PC-3 (cell line): ENCODE results near the gene NUP210L. TPM values are rescaled to one million over a fixed set of nuclear protein-coding genes. Genes with fewer than 3 reads are reported as not detected.
A peak's percentile ranks its signal among the peaks of the same experiment; 100 is the strongest.

Experiments used
- ATAC-seq: fragments of 200-7000 bp; cut with Tn5 transposase; 2 replicates; pipeline ENCODE4 v1.9.1; 2020; ENCODE audit warnings: mild to moderate bottlenecking, moderate library complexity
- BruUV-seq: library from RNA; stranded (reverse); fragments of 400-500 nt; replicated peaks from 2 replicates; lab custom pipeline; 2021; lab: Mats Ljungman, UMichigan
- CTCF ChIA-PET: fragments of 300-600 bp; sonication (Branson Sonifier 250); formaldehyde crosslinking; loops from one replicate; lab custom pipeline; 2022; ENCODE audit warnings: antibody characterized with exemption; lab: Charles Lee
- POLR2A ChIA-PET: fragments of 300-600 bp; sonication (Branson Sonifier 250); formaldehyde crosslinking; loops from one replicate; lab custom pipeline; 2022; ENCODE audit warnings: antibody characterized with exemption; ENCODE audit not compliant: unreplicated experiment; lab: Charles Lee
- DNase-seq: peaks from one replicate; pipeline ENCODE4 v3.0.0-alpha.2; 2015
- H2AFZ ChIP-seq: fragments of 300-600 bp; sonication (generic); 2 replicates; pipeline ENCODE4 v1.6.0; 2016; ENCODE audit warnings: antibody characterized with exemption, low read length
- H3F3A ChIP-seq: fragments of 300-600 bp; sonication (generic); one replicate; pipeline ENCODE4 v1.6.0; 2017; ENCODE audit warnings: antibody characterized with exemption, low read length, control low read depth, mild to moderate bottlenecking; ENCODE audit not compliant: unreplicated experiment
- H3K27ac ChIP-seq: fragments of 300-600 bp; sonication (generic); 2 replicates; pipeline ENCODE4 v1.5.1; 2016; ENCODE audit warnings: mild to moderate bottlenecking, low read length
- H3K27me3 ChIP-seq: fragments of 300-600 bp; sonication (generic); 2 replicates; pipeline ENCODE4 v1.6.1; 2016; ENCODE audit warnings: low read length, mixed read lengths
- H3K36me3 ChIP-seq: fragments of 300-600 bp; sonication (generic); 2 replicates; pipeline ENCODE4 v1.6.1; 2016; ENCODE audit warnings: low read depth, mixed run types, low read length, mixed read lengths
- H3K4me1 ChIP-seq: fragments of 300-600 bp; sonication (generic); 2 replicates; pipeline ENCODE4 v1.5.1; 2016; ENCODE audit warnings: low read length; ENCODE audit not compliant: insufficient read depth
- H3K4me2 ChIP-seq: fragments of 300-600 bp; sonication (generic); 2 replicates; pipeline ENCODE4 v1.6.0; 2016; ENCODE audit warnings: low read length
- H3K4me3 ChIP-seq: fragments of 300-600 bp; sonication (generic); 2 replicates; pipeline ENCODE4 v1.5.1; 2016; ENCODE audit warnings: mild to moderate bottlenecking, low read length, mixed read lengths
- H3K79me2 ChIP-seq: fragments of 300-600 bp; sonication (generic); 2 replicates; pipeline ENCODE4 v1.6.1; 2017; ENCODE audit warnings: low read length, mixed read lengths
- H3K9ac ChIP-seq: fragments of 300-600 bp; sonication (generic); 2 replicates; pipeline ENCODE4 v1.6.0; 2016; ENCODE audit warnings: mild to moderate bottlenecking, low read length
- H3K9me2 ChIP-seq: fragments of 300-600 bp; sonication (generic); replicated peaks from 2 replicates; pipeline ENCODE4 v1.6.1; 2016; ENCODE audit warnings: mixed run types, low read length, mixed read lengths
- H3K9me3 ChIP-seq: fragments of 300-600 bp; sonication (generic); 2 replicates; pipeline ENCODE4 v1.6.1; 2016; ENCODE audit warnings: low read length, mixed read lengths
- H4K20me1 ChIP-seq: fragments of 300-600 bp; sonication (generic); 2 replicates; pipeline ENCODE4 v1.6.1; 2016; ENCODE audit warnings: low read length, mixed read lengths
- EZH2 ChIP-seq: fragments of 300-600 bp; sonication (generic); IDR thresholded peaks from one replicate; pipeline ENCODE4 v1.6.1; 2017; ENCODE audit warnings: antibody characterized with exemption, mild to moderate bottlenecking, low read length; ENCODE audit not compliant: unreplicated experiment
- EZH2phosphoT487 ChIP-seq: fragments of 300-600 bp; sonication (generic); IDR thresholded peaks from 2 replicates; pipeline ENCODE4 v1.6.1; 2018; ENCODE audit warnings: mild to moderate bottlenecking, antibody characterized with exemption, low read length, borderline replicate concordance
- intact Hi-C: fragments of 100-400 bp; cut with micrococcal nuclease; formaldehyde crosslinking; loops from 2 replicates; pipeline ENCODE4 v1.9.0; 2023
- total RNA-seq: library from RNA; depleted of rRNA; stranded (reverse); fragments of >200 nt; gene quantifications from 2 replicates; pipeline ENCODE4 v1.2.3, GENCODE V29; 2014
- TF ChIP-seq, protein P1 (sequence below): fragments of 300-600 bp; sonication (generic); conservative IDR thresholded peaks from 2 replicates; pipeline ENCODE4 v1.5.1; 2017; ENCODE audit warnings: antibody characterized with exemption, low read depth, mild to moderate bottlenecking, low read length

NUP210L gene
- total RNA-seq, 1 experiment from 2014 or later: 0.04 TPM

DNA sequence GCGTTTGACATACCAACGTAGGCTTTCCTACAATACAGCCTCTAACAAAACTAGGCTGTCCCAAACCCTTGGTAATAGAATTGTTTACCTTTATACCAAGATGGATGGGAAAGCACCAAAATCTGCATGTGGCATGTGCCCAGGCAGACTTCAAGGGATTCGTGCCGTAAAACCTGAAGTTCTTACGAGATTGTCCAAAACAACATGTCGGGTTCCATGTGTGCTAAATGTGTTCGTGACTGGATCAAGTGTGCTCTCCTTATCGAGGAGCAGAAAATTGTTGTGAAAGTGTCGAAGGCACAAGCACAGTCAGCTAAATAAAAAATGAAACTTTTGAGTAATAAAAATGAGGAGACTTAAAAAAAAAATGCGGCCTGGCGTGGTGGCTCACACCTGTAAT, 159.2 kb downstream of the NUP210L start:
- H3K9ac ChIP-seq: no peak overlapping the region
- H3K4me2 ChIP-seq: no peak overlapping the region
- no peak overlapping the region for H3K4me3 ChIP-seq
- no peak for TF ChIP-seq EZH2
- no peak for TF ChIP-seq EZH2phosphoT487
- TF ChIP-seq, protein P1, sequence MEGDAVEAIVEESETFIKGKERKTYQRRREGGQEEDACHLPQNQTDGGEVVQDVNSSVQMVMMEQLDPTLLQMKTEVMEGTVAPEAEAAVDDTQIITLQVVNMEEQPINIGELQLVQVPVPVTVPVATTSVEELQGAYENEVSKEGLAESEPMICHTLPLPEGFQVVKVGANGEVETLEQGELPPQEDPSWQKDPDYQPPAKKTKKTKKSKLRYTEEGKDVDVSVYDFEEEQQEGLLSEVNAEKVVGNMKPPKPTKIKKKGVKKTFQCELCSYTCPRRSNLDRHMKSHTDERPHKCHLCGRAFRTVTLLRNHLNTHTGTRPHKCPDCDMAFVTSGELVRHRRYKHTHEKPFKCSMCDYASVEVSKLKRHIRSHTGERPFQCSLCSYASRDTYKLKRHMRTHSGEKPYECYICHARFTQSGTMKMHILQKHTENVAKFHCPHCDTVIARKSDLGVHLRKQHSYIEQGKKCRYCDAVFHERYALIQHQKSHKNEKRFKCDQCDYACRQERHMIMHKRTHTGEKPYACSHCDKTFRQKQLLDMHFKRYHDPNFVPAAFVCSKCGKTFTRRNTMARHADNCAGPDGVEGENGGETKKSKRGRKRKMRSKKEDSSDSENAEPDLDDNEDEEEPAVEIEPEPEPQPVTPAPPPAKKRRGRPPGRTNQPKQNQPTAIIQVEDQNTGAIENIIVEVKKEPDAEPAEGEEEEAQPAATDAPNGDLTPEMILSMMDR: no peak
- intact Hi-C loops: no loop called here
- peaks cover 14% of the 10 kb centered on the region for H3F3A ChIP-seq
- ATAC-seq (no peak), DNase-seq (no peak)
- H3K4me1 ChIP-seq: peaks cover 14% of the 10 kb centered on the region
- H4K20me1 ChIP-seq: peaks cover 17% of the 10 kb centered on the region
- CTCF ChIA-PET: no interaction called here
- no peak overlapping the region for H2AFZ ChIP-seq
- peaks cover 23% of the 10 kb centered on the region for H3K79me2 ChIP-seq
- H3K36me3 ChIP-seq: peaks cover 27% of the 10 kb centered on the region
- H3K27me3 ChIP-seq: no peaks in the 10 kb centered on the region
- POLR2A ChIA-PET: no interaction called here
- H3K27ac ChIP-seq: no peak overlapping the region
- no peaks in the 10 kb centered on the region for H3K9me3 ChIP-seq
- no TSS peak for BruUV-seq
- H3K9me2 ChIP-seq: no peaks in the 10 kb centered on the region

DNA sequence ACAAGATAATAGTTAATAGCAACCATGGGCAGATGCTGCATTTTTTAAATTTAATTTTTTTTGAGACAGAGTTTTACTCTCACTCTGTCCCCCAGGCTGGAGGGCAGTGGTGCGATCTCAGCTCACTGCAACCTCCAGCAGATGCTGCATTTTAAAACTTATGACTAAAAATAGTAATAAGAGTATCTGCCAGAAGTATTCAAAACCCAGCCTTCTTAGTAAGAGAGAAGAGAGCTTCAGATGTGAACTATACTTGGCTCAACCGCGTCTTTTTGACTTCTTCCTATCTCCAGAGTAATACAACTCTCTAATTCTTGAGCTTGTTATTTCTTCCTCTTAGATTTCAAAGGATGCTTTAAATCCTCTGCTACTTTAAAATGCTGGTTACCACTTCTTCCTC, 159.7 kb downstream of the NUP210L start:
- ATAC-seq: no peak
- CTCF ChIA-PET: no interaction called here
- intact Hi-C loops: no loop called here

DNA sequence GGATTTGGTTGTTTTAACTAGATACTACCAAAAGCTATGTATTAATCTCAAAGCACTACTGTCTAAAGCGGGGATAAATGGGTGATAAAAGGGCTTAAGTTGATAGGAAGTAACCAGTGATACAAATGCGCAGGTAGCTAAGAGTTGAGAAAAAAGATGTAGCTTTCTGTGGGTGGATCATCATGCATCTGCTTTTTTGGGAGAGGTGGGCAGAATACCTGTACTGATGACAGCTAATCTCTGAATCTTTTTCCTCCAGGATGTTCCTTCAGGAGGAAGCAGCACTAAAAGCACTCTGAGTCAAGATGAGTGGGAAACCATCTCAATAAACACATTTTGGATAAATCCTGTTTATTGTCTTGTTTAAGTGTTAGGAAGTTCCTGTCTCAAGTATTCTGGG, 163.1 kb downstream of the NUP210L start:
- ChIA-PET CTCF (no interaction called here), POLR2A (no interaction called here)
- Histone ChIP-seq H2AFZ (no peak overlapping the region), H3K4me3 (peak overlapping the region; percentile 94), H3K9me2 (no peaks in the 10 kb centered on the region), H3K79me2 (peaks cover 24% of the 10 kb centered on the region), H3K27me3 (no peaks in the 10 kb centered on the region), H4K20me1 (peaks cover 17% of the 10 kb centered on the region), H3K36me3 (peaks cover 27% of the 10 kb centered on the region), H3K27ac (no peak overlapping the region), H3K9me3 (no peaks in the 10 kb centered on the region), H3K9ac (peak overlapping the region; percentile 95), H3K4me2 (peak overlapping the region; percentile 83), H3K4me1 (peaks cover 14% of the 10 kb centered on the region), H3F3A (peaks cover 14% of the 10 kb centered on the region)
- ATAC-seq: no peak
- TF ChIP-seq, protein P1: no peak
- TF ChIP-seq EZH2phosphoT487: no peak
- TF ChIP-seq EZH2: no peak
- intact Hi-C loops: no loop called here
- BruUV-seq: no TSS peak
- DNase-seq: no peak

More for the DNA sequence above, 159.7 kb downstream of the NUP210L start:
- Histone ChIP-seq H2AFZ (no peak overlapping the region), H3K4me1 (peaks cover 14% of the 10 kb centered on the region), H3K9me3 (no peaks in the 10 kb centered on the region), H3K9ac (no peak overlapping the region), H3K79me2 (peaks cover 24% of the 10 kb centered on the region), H3K27ac (no peak overlapping the region), H3K36me3 (peaks cover 27% of the 10 kb centered on the region), H3K4me2 (no peak overlapping the region), H3K9me2 (no peaks in the 10 kb centered on the region), H3K27me3 (no peaks in the 10 kb centered on the region), H3F3A (peaks cover 14% of the 10 kb centered on the region), H3K4me3 (no peak overlapping the region), H4K20me1 (peaks cover 17% of the 10 kb centered on the region)
- DNase-seq: no peak
- no peak for TF ChIP-seq EZH2phosphoT487
- no peak for TF ChIP-seq EZH2
- TF ChIP-seq, protein P1: no peak
- POLR2A ChIA-PET: interaction anchor here (0.6 kb wide), 1 partner anchor 226 kb away, joined by 4 read pairs; no protein-coding TSS in a partner anchor
- no TSS peak for BruUV-seq
